NCI-H345 treated with DMSO at 0.1 percent for 48 hours (cell line): ENCODE measurements around the gene GABBR2.

Source experiments
- DNase-seq: peaks from one replicate; lab custom pipeline; 2025; ENCODE audit not compliant: unreplicated experiment; lab: John Stamatoyannopoulos, UW

The GABBR2 gene

GRCh38 chr9:98375138-98375726 lies 333.5 kb downstream of the GABBR2 start:
- no peak for DNase-seq

- no peak for DNase-seq
These were observed 334.2 kb downstream of the GABBR2 start for GRCh38 chr9:98374385-98375051.

- no peak for DNase-seq
These were observed 335.1 kb downstream of the GABBR2 start for GRCh38 chr9:98373609-98374008.

- DNase-seq, result no peak
These were observed 336.5 kb downstream of the GABBR2 start for GRCh38 chr9:98372077-98372836.

- no peak for DNase-seq
These were observed 337.8 kb downstream of the GABBR2 start for GRCh38 chr9:98370976-98371315.

GRCh38 chr9:98370300-98370975 lies 338.3 kb downstream of the GABBR2 start:
- no peak for DNase-seq

GRCh38 chr9:98369896-98370295 lies 338.8 kb downstream of the GABBR2 start:
- DNase-seq, result no peak

GRCh38 chr9:98369471-98369870 lies 339.3 kb downstream of the GABBR2 start:
- no peak for DNase-seq

- DNase-seq, result no peak
These were observed 339.7 kb downstream of the GABBR2 start for GRCh38 chr9:98369066-98369425.

- DNase-seq, result no peak
These were observed 340.2 kb downstream of the GABBR2 start for GRCh38 chr9:98368366-98369065.

- DNase-seq, result no peak
These were observed 340.8 kb downstream of the GABBR2 start for GRCh38 chr9:98367923-98368322.

GRCh38 chr9:98367371-98367900 lies 341.3 kb downstream of the GABBR2 start:
- no peak for DNase-seq

GRCh38 chr9:98365781-98366180 lies 343.0 kb downstream of the GABBR2 start:
- DNase-seq, result no peak

- no peak for DNase-seq
These were observed 343.5 kb downstream of the GABBR2 start for GRCh38 chr9:98365227-98365669.

- no peak for DNase-seq
These were observed 344.6 kb downstream of the GABBR2 start for GRCh38 chr9:98364086-98364485.

GRCh38 chr9:98363644-98364043 lies 345.1 kb downstream of the GABBR2 start:
- DNase-seq, result no peak

- no peak for DNase-seq
These were observed 346.0 kb downstream of the GABBR2 start for GRCh38 chr9:98362624-98363252.

- DNase-seq, result no peak
These were observed 347.1 kb downstream of the GABBR2 start for GRCh38 chr9:98361645-98362044.

GRCh38 chr9:98360176-98360708 lies 348.5 kb downstream of the GABBR2 start:
- DNase-seq, result no peak

- DNase-seq, result no peak
These were observed 349.2 kb downstream of the GABBR2 start for GRCh38 chr9:98359569-98359968.
